ENCODE measurements around the gene NECAB2. TPM values are rescaled to one million over a fixed set of nuclear protein-coding genes. Genes with fewer than 3 reads are reported as not detected.

NECAB2 gene
- total and polyA plus RNA-seq, 4 donors = 0.10 to 0.57 (median 0.39) TPM

DNA sequence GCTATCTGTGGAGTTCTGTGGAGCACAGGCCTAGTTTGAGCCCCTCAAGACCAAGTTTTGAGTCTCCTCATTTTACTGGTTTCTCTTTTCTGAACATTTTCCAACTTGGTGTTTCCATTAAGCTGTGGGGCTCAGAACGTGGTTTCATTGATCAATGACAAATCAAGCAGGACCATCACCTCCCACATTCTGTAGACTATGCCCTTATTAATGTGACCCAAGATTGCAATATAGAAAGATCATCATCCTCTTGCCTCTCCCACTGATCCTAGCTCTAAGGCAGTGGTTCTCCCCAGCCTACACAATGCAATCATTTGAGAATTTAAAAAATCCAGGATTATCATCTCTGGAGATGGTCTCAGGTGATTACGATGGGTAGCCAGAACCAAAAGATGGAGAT lies 30.8 kb upstream of the NECAB2 start:
- no peak overlapping the region for H3K9ac ChIP-seq (ENCODE audit: insufficient read depth in 1 of 2, low read length in 2 of 2)
- no peak overlapping the region for H3K27ac ChIP-seq (ENCODE audit: low read depth in 1 of 2, low read length in 1 of 2)
- no peaks in the 10 kb centered on the region for H3K27me3 ChIP-seq (ENCODE audit: control insufficient read depth in 3 of 3, insufficient read depth in 3 of 3, low read length in 2 of 3)
- TF ChIP-seq, protein P1, sequence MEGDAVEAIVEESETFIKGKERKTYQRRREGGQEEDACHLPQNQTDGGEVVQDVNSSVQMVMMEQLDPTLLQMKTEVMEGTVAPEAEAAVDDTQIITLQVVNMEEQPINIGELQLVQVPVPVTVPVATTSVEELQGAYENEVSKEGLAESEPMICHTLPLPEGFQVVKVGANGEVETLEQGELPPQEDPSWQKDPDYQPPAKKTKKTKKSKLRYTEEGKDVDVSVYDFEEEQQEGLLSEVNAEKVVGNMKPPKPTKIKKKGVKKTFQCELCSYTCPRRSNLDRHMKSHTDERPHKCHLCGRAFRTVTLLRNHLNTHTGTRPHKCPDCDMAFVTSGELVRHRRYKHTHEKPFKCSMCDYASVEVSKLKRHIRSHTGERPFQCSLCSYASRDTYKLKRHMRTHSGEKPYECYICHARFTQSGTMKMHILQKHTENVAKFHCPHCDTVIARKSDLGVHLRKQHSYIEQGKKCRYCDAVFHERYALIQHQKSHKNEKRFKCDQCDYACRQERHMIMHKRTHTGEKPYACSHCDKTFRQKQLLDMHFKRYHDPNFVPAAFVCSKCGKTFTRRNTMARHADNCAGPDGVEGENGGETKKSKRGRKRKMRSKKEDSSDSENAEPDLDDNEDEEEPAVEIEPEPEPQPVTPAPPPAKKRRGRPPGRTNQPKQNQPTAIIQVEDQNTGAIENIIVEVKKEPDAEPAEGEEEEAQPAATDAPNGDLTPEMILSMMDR (IDR thresholded peaks at IDR 0.05; ENCODE audit: control extremely low read depth, extremely low read depth) = no peak
- H3K9me3 ChIP-seq (ENCODE audit: control insufficient read depth in 4 of 4, insufficient read depth in 3 of 4, low read length in 3 of 4) = no peaks in the 10 kb centered on the region
- peaks cover 0 to 7% (median 0%) of the 10 kb centered on the region in 5 donors for H3K4me1 ChIP-seq (ENCODE audit: control insufficient read depth in 5 of 5, insufficient read depth in 5 of 5, low read length in 5 of 5)
- DNase-seq (no peak), ATAC-seq (ENCODE audit: insufficient read depth, low FRiP score) (no peak)
- no peaks in the 10 kb centered on the region for H3K36me3 ChIP-seq (ENCODE audit: control insufficient read depth in 4 of 4, insufficient read depth in 4 of 4, low read length in 4 of 4)
- 94 to 99% methylated on average over 2 of the region's 2 CpGs for WGBS, 2 donors
- H3K4me3 ChIP-seq = no peak overlapping the region

DNA sequence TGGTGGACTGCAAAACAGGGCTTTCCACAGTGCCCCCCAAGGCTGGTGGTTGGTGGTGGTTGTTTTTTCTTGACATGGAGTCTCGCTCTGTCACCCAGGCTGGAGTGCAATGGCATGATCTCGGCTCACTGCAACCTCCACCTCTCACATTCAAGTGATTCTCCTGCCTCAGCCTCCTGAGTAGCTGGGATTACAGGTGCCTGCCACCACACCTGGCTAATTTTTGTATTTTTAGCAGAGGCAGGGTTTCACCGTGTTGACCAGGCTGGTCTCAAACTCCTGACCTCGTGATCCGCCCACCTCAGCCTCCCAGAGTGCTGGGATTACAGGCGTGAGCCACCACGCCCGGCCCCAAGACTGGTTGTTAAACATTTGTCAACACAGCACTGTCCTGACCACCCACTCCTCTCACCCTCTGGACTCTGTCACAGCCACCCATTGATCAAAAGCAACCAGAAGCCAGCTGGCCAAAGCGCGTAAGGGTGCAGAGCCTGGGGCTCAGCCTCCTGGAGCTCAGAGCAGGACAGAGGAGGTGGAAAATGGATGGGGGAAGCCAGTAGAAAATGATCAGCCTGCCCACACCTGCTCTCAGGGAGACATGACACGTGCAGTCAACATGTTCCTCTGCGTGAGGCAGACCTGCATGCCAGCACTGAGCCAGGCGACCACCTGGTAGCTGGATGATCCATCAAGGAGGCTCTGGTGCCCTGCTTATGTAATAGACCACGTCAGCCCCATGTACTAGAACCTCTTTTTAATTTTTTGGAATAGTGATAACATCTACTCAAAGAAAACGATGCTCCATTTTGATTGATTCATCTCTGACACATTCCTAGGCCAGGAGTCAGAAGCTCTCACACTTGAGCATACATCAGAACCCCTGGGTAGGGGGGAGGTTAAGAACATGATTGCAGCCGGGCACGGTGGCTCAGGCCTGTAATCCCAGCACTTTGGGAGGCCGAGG lies 29.8 kb upstream of the NECAB2 start:
- no peaks in the 10 kb centered on the region for H3K27me3 ChIP-seq (ENCODE audit: control insufficient read depth in 3 of 3, insufficient read depth in 3 of 3, low read length in 2 of 3)
- WGBS, 2 donors = 91 to 94% methylated on average over 18 of the region's 18 CpGs
- no peak overlapping the region for H3K4me3 ChIP-seq
- DNase-seq = no peak
- ATAC-seq (ENCODE audit: insufficient read depth, low FRiP score) = no peak
- H3K9me3 ChIP-seq (ENCODE audit: control insufficient read depth in 4 of 4, insufficient read depth in 3 of 4, low read length in 3 of 4) = no peaks in the 10 kb centered on the region
- H3K27ac ChIP-seq (ENCODE audit: low read depth in 1 of 2, low read length in 1 of 2) = no peak overlapping the region
- TF ChIP-seq, protein P1 (IDR thresholded peaks at IDR 0.05; ENCODE audit: control extremely low read depth, extremely low read depth) = no peak
- peaks cover 0 to 7% (median 0%) of the 10 kb centered on the region in 5 donors for H3K4me1 ChIP-seq (ENCODE audit: control insufficient read depth in 5 of 5, insufficient read depth in 5 of 5, low read length in 5 of 5)
- H3K36me3 ChIP-seq (ENCODE audit: control insufficient read depth in 4 of 4, insufficient read depth in 4 of 4, low read length in 4 of 4) = no peaks in the 10 kb centered on the region
- no peak overlapping the region for H3K9ac ChIP-seq (ENCODE audit: insufficient read depth in 1 of 2, low read length in 2 of 2)

DNA sequence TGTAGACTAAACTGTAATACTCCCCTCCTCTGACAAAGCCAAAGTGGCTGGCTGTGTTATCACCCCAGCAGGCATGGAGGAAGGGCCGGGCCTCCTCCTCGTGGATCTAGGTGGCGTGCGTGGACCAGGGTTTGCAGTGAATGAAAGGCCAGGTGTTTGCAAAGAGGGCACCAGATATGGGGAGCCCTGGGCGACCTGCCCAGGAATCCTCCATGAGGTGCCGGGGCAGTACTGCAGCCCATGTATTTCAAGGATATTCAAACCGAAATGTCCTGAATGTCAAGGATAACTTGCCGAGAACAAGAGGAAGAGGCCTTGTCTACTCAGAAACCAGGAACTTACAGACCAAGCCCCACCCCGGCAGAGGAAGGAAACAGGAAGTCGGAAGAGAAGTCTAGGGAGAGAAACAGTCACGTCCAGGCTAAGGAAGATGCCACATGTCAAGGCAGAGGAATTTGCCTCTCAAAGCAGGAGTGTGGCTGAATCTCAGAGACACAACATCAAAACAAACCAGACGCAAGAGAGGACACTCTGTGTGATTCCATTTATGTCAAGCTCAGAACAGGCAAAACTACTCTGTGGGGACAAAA lies 28.7 kb upstream of the NECAB2 start:
- DNase-seq = no peak
- H3K9ac ChIP-seq (ENCODE audit: insufficient read depth in 1 of 2, low read length in 2 of 2) = no peak overlapping the region
- no peak overlapping the region for H3K27ac ChIP-seq (ENCODE audit: low read depth in 1 of 2, low read length in 1 of 2)
- H3K4me1 ChIP-seq (ENCODE audit: control insufficient read depth in 5 of 5, insufficient read depth in 5 of 5, low read length in 5 of 5) = peaks cover 0 to 7% (median 0%) of the 10 kb centered on the region in 5 donors
- TF ChIP-seq, protein P1 (IDR thresholded peaks at IDR 0.05; ENCODE audit: control extremely low read depth, extremely low read depth) = no peak
- H3K9me3 ChIP-seq (ENCODE audit: control insufficient read depth in 4 of 4, insufficient read depth in 3 of 4, low read length in 3 of 4) = no peaks in the 10 kb centered on the region
- no peaks in the 10 kb centered on the region for H3K27me3 ChIP-seq (ENCODE audit: control insufficient read depth in 3 of 3, insufficient read depth in 3 of 3, low read length in 2 of 3)
- no peak for ATAC-seq (ENCODE audit: insufficient read depth, low FRiP score)
- H3K4me3 ChIP-seq = no peak overlapping the region
- 64 to 66% methylated on average over 12 of the region's 12 CpGs for WGBS, 2 donors
- H3K36me3 ChIP-seq (ENCODE audit: control insufficient read depth in 4 of 4, insufficient read depth in 4 of 4, low read length in 4 of 4) = no peaks in the 10 kb centered on the region

Measured in lung (tissue), 12 donors.